Stimulated activated CD8-positive, alpha-beta memory T cell treated with anti-CD3 and anti-CD28 coated beads, Interleukin-12 subunit alpha, Interleukin-12 subunit beta, amount 100 ng/mL, for 24 hours (primary cell): ENCODE measurements around the gene CCDC106.

Experiments
- DNase-seq: peaks from one replicate; pipeline ENCODE4 v3.0.0-alpha.2; 2020; ENCODE audit errors: extremely low read depth

The CCDC106 gene

GRCh38 chr19:55696301-55697068, 48.5 kb downstream of the CCDC106 start:
- DNase-seq = no peak

DNA sequence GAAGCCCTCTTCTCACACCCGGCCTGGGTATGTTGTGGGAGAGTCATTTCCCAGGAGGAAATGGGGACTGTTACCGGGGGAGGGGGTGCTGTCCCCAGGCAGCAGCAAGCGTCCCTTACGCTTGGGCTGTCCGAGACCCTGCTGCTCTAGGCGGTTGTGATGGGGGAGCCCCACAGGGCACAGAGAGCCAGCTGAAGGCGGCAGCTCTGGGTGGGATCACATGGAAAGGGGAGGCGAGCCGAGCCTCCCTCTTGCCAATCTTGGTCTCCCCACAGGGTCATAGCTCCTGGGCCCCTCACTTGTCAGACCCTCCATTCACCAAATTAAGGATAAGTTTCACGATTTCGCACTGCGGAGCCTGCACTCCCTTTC, 49.0 kb downstream of the CCDC106 start:
- no peak for DNase-seq

GRCh38 chr19:55697698-55698097, 49.7 kb downstream of the CCDC106 start:
- DNase-seq = no peak

GRCh38 chr19:55698256-55698655, 50.2 kb downstream of the CCDC106 start:
- no peak for DNase-seq

GRCh38 chr19:55699221-55699620, 51.2 kb downstream of the CCDC106 start:
- no peak for DNase-seq

GRCh38 chr19:55700813-55701212, 52.8 kb downstream of the CCDC106 start:
- DNase-seq = no peak

GRCh38 chr19:55702131-55702627, 54.2 kb downstream of the CCDC106 start:
- no peak for DNase-seq
